Suppressor macrophage treated with lipopolysaccharide for 4 hours (primary cell): Measurements from ENCODE around the gene RAF1.
"Not testable (repeated sequence)": the region's sequence is repeated elsewhere in the genome, so short reads cannot be mapped to it uniquely, and the experiment has no call there.

ENCODE experiments used
- DNase-seq: peaks from one replicate; pipeline ENCODE4 v3.0.0-alpha.2; 2020

Gene RAF1

GRCh38 chr3:12556690-12557472, 107.0 kb downstream of the RAF1 start, which contains the start of gene MKRN2:
TSS of gene MKRN2 (plus strand) at chr3:12557087. CDS start at chr3:12557151, 64 bp downstream.
- DNase-seq, result peak; percentile 93

- no peak for DNase-seq
Measured at GRCh38 chr3:12556314-12556689, 107.6 kb downstream of the RAF1 start.

GRCh38 chr3:12553921-12554391, 110.0 kb downstream of the RAF1 start:
- peak; percentile 12 for DNase-seq

- DNase-seq, result no peak
Measured at GRCh38 chr3:12549971-12550760, 113.8 kb downstream of the RAF1 start.

- DNase-seq, result no peak
Measured at GRCh38 chr3:12545473-12545791, 118.5 kb downstream of the RAF1 start, which contains the start of gene MKRN2OS. TSS of gene MKRN2OS (minus strand) at chr3:12545499. CDS start at chr3:12545464, 35 bp downstream.

- no peak for DNase-seq
Measured at GRCh38 chr3:12544652-12545472, 119.1 kb downstream of the RAF1 start.

- DNase-seq, result not testable (repeated sequence)
Measured at GRCh38 chr3:12543497-12543896, 120.4 kb downstream of the RAF1 start.

GRCh38 chr3:12541625-12542024, 122.3 kb downstream of the RAF1 start:
- no peak for DNase-seq

GRCh38 chr3:12536423-12536822, 127.5 kb downstream of the RAF1 start:
- no peak for DNase-seq
